ENCODE results near the gene FABP7.

FABP7 gene

DNA sequence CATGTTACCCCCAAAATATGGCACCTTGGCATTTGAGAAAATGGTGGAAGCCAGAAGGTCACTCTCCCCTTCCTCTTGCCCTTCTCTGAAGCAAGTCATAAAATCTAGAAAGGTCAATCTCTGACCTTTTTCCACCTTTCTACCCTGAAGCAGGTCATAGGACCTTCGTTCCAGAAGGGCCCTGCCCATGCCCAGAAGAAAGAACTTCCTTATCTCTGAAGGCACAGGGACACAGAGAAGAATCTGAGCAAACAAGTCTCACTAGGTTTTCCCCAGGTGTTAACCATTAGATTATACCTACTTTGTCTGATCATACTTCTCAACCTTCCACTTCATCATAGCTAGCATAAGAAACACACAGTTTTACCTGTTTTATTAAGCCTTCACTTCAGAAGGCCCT lies 52.0 kb downstream of the FABP7 start:
- Mint-ChIP-seq H3K4me3 (no peak overlapping the region), H3K27ac (no peak overlapping the region), H3K36me3 (no peaks in the 10 kb centered on the region), H3K9me3 (no peaks in the 10 kb centered on the region), H3K4me1 (no peaks in the 10 kb centered on the region)
- no peak for DNase-seq (ENCODE audit: low spot score in 2 of 2)
- no peak for ATAC-seq

DNA sequence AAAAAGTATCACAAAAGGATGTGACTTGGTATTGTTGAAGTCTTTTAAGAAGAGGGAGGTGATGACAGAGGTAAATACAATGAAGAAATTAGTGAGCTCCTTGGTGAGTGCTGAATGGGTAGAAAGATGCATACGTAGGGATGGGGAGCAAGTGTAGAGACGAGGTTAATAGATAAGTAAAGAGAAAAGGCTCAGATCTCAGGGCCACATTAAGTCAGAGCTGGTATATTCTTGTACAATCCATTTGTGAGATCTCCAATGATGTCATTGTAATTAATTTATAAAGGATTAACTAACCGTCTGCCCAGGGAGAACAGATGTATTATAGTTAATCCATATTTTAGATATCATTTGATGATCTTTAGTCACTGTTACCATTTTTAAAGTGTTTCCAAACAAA lies 52.9 kb downstream of the FABP7 start:
- ATAC-seq (no peak), DNase-seq (ENCODE audit: low spot score in 2 of 2) (no peak)
- Mint-ChIP-seq H3K4me1 (no peaks in the 10 kb centered on the region), H3K27ac (no peak overlapping the region), H3K9me3 (no peaks in the 10 kb centered on the region), H3K36me3 (no peaks in the 10 kb centered on the region), H3K4me3 (no peak overlapping the region)

DNA sequence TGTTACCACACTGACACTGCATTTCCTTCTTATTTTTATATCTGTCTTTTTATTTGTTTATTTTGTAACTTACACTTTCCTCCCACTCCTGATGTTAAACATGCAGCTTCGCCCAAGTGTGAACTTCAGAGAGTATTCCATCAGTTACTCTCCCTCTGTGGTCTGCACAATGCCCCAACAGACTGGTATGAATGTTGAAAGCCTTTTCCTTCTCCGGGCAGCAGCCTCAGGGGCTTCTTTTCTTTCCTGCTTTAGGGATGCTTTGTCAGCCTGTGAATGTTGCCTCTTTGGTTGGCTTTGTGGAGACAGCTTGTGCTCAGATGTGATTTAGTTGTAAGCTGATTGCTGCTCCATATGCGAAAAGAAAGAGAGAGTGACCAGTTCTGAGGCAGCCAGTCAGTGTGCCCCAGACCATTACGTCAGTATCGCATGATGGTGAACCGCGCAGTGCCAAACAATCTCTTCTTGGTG lies 53.5 kb downstream of the FABP7 start:
- no peaks in the 10 kb centered on the region for H3K36me3 Mint-ChIP-seq
- ATAC-seq (no peak), DNase-seq (ENCODE audit: low spot score in 2 of 2) (no peak)
- no peak overlapping the region for H3K27ac Mint-ChIP-seq
- no peak overlapping the region for H3K4me3 Mint-ChIP-seq
- no peaks in the 10 kb centered on the region for H3K9me3 Mint-ChIP-seq
- no peaks in the 10 kb centered on the region for H3K4me1 Mint-ChIP-seq
